HG03039 (cell line): ENCODE measurements around the gene GDPD5.

Experiments used
- ATAC-seq: cut with Tn5 transposase; IDR thresholded peaks from one replicate; pipeline ENCODE4 v1.9.1; 2021; ENCODE audit warnings: mild to moderate bottlenecking, moderate library complexity; ENCODE audit not compliant: unreplicated experiment

GDPD5 gene

DNA sequence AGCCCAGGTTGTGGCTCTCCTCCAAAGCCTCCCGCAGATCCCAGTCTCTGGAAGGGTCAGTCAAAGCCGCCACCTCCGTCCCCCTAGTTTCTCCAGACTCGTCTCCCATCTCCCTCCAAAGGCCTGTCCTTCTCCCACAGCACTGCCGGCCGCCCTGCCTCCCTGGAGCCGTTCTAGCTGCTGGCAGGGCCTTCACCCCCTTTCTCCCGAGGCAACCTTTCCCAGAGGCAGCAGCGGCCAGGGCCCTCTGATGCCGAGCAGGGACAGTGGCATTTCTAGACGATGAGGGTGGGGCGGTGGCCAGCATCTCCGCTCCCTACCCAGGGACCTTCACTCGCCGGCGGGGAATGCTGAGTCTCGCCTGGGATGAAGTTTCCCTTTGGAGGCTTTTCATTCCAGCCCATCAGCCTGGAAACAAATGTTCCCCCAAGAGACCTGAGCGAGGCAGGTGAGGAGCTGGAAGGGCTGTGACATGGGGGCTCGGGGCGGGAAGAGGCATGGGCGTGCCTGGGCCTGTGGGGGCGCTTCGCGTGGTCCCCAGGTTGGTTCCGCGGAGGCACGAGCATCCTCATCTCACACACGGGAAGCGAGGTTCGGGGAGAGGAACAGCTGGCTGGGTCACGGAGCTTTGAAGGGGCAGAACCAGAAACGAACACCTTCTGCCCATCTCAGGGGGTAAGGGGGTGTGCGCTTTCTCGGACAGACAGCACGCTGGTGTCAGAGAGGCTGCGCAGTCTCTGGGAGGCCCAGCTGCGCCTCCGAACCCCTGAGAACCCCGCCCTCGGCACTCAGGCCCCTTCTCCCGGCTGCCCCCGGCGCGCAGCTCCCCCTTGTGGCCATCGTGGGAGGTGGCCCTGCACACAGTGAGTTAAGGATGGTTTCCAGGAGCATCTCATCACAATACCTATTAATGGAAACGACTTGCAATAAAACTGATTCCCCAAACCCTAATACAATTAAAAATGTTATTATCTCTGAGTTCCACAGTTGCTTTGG, 74.6 kb downstream of the GDPD5 start:
- ATAC-seq = no peak

DNA sequence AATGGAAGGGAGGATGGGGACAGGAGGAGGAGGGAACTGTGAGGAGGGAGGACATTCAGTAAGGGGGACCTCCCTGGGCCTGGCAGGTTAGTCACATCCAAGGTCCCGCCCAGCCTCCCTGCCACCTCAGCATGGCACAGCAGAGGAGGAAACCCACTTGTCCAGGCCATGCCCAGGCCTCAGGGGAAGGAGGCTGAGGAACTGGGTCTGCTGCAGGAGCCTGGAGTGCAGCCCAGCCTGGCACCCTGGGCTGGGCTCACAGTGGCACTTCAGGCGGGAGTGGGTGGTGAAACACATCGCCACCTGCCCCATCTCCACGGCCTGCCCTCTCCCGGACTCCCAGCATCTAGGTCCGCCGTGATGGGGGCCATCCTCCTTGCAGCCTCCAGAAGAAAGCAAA, 75.5 kb downstream of the GDPD5 start:
- ATAC-seq = no peak

DNA sequence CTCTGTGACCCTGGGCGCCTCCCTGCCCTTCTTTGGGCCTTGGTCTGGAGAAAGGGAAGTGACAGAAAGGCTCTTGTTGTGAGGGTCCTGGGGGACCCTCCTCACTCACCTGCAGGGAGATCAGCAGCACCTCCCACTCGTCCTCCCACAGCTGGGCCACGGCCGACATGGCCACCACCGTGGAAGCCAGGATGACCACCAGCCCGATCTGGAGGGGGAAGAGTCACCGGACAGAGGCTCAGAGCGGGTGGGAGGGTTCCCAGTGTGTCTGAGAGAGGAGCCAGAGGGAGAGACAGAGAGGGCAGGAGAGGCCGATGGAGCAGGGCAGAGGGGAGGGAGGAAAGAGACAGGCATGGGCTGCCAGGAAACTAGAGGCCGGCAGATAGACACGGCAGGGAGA, 76.0 kb downstream of the GDPD5 start:
- no peak for ATAC-seq

DNA sequence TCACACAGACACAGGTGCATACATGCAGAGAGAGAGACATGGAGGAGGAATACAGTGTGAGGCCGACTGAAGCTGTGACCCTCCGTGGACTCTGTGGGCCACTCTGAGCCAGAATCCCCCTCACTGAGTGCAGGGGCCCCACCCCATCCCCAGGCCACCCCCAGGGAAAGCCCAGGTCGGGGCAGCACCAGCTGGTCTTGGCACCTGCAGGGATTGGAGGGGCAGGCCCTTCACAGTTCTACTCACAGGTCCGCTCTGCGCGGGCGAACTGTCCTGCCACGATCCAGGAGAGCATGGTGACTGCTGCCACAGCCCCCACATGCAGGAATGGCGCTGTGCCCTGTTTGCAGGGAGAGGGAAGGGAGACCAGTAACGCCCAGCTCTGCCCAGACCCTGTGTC, 76.5 kb downstream of the GDPD5 start:
- no peak for ATAC-seq

DNA sequence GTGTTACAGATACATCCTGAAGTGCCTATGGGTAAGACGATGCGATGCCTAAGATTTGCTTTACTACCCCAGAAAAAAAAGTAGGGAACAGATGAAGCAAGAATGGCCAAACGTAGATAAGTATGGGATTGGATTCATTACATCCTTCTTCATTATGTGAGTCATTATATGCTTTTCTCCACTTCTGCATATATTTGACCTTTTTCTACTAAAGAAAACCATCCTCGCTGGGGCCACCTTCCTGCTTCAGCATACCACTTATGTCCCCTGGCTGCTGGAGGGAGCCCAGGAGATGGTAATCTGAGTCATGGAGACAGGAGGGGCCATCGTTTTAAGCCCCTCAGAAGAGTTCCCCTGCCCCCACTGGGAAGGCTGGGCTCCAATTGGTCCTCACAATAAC, 78.3 kb downstream of the GDPD5 start:
- no peak for ATAC-seq

DNA sequence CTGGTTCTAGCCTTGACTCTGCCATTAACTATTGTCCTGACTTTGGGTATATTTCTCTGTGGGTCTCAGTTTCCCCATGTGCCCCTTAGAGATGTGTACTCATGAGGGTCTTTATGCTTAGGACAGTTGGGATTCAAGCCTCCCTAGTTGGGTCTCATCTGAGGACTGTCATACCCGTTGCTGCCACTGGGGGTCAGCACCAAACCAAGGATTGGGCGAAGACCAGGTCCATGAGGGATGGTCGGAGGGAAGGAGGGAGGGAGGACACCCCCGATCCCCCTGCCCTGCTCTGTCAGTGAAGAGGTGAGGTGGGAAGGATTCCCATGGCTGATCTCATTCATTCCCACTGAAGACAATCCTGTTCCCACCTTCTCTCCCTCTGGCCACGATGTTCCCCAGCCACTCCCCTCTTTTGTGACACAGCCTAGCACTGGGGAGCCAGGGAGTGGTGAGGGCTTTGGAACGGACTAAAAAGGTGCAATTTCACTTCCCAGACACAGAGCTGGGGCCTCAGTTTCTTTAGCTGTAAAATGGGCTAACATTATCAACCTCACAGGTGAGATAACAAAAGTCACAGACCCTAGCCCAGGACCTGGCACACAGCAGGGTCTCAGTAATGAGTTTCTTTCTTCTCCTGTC, 80.3 kb downstream of the GDPD5 start:
- ATAC-seq = no peak

DNA sequence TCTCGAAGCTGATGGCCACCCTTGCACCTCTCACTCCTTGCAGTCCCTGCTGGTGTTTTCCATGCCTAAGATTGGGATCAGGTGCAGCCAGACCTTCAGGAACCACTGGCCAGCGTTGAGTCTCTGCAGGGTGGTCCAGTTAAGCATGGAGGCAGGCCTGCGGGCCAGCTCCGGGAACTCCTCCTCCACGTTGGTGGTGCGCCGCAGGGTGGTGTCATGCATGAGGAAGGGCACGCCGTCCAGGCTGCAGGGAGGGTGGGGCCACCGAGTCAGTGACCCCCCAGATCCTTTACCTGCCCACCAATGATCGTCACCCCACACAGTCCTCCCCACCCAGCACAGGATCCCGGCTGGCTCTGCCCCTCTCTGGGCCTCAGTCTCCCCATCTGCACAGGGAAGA, 82.7 kb downstream of the GDPD5 start:
- ATAC-seq = no peak

DNA sequence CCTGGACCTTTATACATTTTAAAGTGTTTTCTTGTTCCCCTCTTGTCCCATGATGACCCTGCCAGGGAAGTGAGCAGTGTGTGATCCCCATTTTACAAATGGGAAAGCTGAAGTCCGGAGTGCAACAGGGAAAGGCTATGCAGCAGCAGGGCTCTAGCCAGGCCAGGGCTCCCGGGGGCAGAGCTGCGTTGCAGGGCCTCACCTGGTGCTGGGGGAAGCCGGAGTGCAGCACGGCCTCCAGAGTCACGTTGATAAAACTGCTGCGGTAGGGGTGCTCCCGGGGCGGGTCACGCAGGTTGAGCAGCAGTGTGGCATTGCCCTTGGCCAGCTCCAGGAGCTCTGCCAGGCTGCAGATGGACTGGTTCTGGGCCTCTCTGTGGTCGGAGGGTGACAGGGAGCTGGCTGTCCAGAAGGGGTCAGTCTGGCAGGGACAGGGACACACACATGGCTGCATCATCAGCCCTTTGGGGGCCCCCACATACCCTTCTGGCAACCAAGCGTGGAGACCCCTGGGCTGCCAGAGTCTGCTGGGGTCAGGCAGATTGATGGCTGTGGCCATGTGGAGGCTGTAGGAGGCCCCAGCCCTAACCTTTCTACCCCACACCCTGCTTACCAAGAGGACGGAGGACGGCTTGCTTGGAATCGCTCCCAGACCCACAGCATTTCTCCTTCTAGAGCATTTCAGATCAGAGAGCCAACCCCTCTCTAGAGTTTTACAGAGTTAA, 83.4 kb downstream of the GDPD5 start:
- ATAC-seq = no peak

DNA sequence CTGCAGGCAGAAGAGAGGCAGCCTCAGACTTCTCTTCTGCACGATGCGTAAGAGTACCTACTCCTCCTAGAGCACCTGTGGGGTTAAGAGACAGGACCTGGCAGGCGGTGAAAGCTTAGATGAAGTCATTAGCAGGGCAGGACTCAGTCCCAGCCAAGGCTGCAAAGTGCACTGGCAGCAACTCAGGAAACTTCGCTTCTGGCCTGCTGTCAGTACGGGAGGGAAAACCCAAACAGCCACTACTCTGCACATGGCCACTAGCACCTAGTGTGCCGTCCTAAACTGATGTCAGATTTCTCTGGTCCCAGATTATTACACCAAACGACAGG, 84.0 kb downstream of the GDPD5 start:
- ATAC-seq = no peak

DNA sequence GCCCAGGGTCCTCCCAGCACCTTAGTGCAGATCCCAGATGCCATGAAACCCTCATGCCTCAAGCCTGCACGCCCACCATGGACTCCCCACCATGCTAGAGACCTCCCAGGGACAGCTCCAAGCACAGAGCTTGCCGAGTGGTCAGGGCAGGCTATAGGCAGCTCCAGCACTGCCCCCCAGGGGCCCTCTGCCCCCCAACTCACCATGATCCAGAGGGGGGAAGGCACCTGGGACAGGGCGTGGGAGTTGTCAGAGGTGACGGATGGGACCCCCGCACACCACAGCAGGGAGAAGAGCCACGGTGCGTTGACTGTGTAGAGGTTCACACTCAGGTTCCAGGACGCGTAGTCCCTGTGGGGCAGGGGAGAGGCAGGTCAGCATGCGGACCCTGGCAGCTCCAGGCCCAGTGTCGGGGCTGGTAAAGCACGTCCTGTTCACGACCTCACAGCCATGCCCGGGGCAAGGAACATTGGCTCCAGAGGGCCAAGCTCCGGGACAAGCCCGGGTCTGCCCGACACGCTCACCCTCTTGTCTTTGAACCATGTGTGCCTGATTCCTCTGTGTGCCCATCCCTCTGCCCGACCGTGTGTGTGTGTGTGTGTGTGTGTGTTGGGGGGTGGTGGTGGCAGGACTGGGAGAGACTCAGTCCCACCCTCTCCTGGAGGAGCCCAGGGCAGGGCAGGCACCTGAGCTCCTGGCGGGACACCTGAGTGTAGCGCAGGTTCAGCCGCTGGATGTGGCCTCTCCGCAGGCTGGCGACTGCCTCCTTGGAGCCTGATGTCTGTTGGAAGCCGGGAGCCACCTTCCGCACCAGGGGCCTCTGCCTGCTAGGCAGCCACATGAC, 84.6 kb downstream of the GDPD5 start:
- no peak for ATAC-seq

DNA sequence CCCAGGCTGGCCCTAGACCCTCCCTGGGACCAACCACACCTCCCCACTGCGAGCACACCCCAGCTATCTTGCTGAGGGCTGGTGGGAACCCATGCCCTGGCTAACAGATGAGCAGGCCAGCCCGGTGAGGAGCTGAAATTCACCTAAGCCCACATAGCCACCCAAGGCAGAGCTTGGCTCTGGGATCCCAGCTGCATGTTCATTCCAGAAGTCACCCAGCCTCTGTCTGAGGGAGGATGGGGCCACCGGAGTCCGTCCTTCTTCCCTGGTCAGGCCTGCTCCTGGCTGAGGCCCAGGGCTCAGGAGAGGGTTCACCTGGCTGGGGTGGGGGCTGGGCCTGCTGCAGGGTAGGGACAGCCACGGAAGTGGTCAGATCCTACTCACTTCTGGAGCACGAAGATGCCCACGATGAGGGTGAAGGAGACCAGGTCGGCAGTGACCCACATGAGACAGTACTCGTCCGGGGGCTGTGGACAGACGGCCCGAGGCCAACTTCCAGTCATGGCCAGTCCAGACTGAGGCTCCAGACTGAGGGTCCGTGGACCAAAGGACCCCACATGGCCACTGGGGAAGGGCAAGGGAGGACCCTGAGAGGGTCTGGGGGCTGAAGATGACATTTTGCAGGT, 86.1 kb downstream of the GDPD5 start:
- ATAC-seq = no peak

DNA sequence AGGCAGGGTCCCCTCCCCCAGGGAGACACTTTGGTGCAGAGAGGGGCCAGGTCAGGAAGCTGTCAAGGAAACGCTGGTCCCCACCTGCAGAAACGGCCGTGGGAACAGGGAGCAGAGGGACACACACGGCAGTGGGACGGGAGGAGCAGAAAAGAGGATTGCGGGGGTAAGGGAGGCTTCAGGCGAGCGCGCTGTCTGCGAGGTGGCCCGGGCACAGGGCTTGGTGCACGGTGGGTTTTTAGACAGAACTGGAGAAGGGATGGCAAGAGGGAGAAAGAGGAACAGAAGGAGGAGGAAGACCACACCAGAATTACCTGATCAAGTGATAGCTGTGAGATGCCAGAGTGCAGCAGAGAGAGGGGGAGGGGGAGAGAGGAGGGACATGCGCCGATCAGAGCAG, 86.7 kb downstream of the GDPD5 start:
- ATAC-seq = no peak

DNA sequence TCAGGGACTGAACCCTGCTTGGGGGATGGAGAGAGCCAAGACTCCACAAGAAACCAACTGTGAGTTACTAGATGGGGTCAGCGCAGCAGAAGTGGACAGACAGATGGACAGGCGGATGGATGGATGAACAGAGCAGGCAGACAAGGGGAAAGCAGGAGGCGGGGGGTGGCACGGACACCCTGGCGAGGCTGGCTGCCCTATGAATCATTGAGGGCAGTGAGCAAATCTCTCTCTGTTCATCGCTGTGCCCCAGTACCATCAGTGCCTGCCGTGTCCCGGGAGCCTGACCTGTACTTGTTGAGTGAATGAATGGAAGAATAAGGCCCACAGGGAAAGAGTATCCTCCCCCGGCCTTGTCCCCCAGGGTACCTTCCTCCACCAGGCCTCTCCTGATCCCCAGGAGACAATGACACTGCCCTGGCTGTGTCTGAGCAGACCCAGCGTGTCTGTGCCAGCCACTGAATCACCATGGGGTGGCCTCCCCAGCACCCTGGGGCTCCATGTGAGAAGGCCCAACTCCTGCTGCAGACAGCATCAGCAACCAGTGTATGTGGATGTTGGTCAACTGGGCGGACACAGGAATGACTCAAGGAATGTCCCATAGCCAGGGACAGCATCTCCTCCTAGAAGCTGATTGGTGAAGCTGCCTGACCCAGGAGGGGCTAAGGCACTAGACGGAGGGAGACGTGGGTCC, 87.6 kb downstream of the GDPD5 start:
- ATAC-seq = no peak

DNA sequence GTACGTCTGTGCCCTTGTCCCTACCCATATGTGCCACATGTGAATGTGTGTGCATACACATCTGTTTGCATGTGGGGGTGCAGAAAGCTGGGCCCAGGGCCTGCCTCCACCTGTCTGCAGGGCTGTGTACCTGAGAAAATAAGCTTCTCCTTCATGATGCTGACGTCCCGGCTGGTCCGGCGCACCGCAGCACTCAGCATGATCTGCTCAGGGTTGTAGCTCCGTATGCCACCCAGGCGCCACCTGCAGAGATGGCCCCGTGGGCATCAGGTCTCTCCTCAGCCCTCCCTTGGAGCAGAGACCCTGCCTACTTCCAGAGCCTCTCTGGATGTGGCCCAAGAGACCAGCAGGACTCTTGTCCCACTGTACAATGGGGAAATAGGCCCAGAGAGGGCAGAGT, 88.9 kb downstream of the GDPD5 start:
- no peak for ATAC-seq

DNA sequence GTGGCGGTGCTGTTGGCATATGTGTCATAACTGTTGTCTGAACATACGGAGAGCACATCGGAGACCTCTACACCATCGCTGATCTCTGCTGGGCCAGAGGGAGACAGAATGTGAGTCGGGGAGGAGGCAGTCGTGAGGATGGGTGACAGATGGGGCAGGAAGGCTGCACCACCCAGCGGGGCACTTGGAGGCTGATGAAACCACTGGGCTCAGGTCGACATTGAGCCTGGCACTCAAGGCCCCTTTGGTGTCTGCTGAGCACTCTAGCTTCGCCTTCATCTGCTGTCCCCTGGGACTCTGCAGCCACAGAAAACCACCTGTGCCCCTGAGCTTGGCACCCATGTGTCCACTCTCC, 90.2 kb downstream of the GDPD5 start:
- no peak for ATAC-seq

DNA sequence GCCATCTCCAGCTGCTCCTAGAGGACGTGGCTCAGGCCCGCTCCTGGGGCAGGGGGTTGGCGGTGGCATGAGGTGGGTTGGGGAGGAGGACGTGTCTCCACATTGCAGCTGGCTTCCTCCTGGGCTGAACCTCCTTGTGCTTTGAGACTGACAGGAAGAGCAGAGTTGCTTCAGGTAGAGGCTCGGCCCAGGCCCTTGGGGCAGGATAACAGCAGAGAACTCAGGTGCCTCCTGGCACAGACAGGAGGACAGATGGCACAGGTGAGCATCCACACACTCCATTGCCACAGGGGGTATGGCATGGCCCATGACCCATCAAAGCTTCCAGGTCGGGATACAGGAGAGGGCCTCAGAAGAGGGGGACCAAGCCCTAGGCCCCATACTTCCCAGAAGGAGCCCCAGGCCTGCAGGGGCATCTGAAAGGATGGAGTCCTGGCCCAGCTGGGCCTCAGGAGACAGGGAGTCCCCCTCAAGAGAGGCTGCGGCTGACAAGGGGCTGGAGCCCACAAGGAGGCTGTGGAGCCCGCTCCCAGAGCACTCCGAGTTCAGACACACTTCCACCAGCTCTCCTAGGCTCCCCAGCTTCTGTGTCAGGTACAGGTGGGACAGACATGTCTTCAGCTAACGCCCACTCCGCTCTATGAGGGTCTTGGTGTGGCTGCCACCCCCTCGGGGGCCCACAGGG, 90.7 kb downstream of the GDPD5 start:
- no peak for ATAC-seq

DNA sequence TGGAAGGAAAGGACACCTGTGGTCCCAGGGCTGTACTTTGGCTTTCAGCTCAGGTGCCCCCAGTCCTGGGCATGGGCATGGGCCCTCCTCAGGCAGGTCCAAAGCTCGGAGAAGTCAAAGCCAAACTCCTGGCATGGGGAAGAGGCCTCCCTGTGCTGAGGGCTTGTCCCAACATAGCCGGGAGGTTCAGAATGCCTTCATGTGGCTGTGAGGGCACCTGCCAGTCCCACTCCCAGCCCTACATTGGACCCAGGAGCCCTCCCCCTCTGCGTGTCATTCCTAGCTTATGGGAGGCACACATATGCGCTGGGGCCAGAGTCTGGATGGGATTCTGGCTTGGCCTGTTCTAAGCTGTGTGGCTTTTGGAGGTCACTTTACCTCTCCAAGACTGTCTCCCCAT, 91.7 kb downstream of the GDPD5 start:
- ATAC-seq = no peak

DNA sequence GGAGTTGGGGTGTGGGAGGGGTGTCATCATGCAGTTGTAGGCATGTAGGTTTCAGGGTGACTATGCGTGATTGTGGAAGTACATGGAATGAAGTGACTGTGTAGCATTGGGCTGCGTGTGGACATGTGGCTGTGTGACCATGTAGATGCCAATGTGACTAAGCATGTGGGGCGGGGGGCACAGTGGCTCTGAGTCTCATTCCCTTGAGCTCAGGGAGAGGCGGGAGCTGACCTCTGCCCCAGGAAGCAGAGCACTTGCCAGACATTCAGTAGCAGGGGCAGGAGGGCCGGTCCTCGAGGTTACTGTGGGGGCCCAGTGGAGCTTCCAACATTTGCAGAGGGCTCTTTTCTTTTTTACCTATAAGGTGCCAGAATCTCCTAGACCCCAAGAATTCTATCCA, 92.3 kb downstream of the GDPD5 start:
- ATAC-seq = no peak

DNA sequence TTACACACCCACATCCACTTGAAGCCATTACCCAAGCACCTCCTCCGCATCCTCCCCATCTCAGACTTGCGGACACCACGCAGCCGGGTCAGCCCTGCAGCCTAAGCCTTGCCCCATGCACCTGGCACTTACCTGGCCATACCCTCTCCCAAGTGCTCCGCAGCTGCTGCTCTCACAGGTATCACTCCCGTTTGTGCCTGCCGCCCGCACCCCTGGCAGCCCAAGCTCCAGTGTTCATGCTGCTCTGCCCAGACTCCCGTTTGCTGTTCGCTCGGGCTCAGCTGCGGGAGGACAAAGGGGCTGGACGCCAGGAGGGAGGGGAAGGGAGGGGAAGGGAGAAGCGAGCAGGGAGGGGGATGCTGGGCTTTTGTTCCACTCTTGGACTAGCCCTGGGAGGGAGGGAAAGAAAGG, 92.8 kb downstream of the GDPD5 start, which contains the start of gene KLHL35:
Gene KLHL35 (minus strand): TSS at position 293 of the 411 bp plus-strand sequence. CDS start 2,574 bp downstream, outside the sequence.
- no peak for ATAC-seq
